OCI-M2 (cell line): ENCODE data around the gene LRRD1.
"Not testable (repeated sequence)": the region's sequence is repeated elsewhere in the genome, so short reads cannot be mapped to it uniquely, and the experiment has no call there.

Source experiments
- DNase-seq: peaks from one replicate; lab custom pipeline; 2025; ENCODE audit not compliant: unreplicated experiment; lab: John Stamatoyannopoulos, UW

LRRD1 gene

GRCh38 chr7:92142791-92143190, 36.2 kb downstream of the LRRD1 start:
- not testable (repeated sequence) for DNase-seq

GRCh38 chr7:92141161-92141560, 37.8 kb downstream of the LRRD1 start:
- no peak for DNase-seq

GRCh38 chr7:92137557-92137956, 41.4 kb downstream of the LRRD1 start:
- DNase-seq: no peak

GRCh38 chr7:92135052-92135889, 43.7 kb downstream of the LRRD1 start:
- no peak for DNase-seq

- DNase-seq: peak; percentile 28
Observed at GRCh38 chr7:92134271-92135051, 44.5 kb downstream of the LRRD1 start, which contains the start of gene CYP51A1. Gene CYP51A1, minus strand, starts transcription at chr7:92134477. Its CDS starts 113 bp downstream, at chr7:92134364.

GRCh38 chr7:92133737-92134270, 45.1 kb downstream of the LRRD1 start:
- DNase-seq: peak; percentile 36

DNA sequence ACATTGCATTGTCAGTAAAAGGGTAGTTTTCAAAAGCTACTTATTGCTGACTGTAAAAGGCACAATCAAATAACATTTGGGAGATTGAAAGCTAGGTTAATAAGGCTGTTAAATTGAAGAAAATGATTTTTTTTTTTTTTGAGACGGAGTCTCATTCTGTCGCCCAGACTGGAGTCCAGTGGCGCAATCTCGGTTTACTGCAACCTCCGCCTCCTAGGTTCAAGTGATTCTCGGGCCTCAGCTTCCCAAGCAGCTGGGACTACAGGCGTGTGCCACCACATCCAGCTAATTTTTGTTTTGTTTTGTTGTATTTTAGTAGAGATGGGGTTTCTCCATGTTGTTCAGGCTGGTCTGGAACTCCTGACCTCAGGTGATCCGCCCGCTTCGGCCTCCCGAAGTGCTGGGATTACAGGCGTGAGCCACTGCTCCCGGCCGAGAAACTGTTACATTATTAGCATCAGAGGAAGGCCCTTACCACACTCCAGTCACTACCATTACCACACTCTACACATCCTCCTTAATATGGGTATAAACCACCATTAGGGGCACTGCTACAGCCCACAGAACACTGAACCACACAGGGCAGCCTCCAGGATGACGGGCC, 45.7 kb downstream of the LRRD1 start:
- DNase-seq: no peak

DNA sequence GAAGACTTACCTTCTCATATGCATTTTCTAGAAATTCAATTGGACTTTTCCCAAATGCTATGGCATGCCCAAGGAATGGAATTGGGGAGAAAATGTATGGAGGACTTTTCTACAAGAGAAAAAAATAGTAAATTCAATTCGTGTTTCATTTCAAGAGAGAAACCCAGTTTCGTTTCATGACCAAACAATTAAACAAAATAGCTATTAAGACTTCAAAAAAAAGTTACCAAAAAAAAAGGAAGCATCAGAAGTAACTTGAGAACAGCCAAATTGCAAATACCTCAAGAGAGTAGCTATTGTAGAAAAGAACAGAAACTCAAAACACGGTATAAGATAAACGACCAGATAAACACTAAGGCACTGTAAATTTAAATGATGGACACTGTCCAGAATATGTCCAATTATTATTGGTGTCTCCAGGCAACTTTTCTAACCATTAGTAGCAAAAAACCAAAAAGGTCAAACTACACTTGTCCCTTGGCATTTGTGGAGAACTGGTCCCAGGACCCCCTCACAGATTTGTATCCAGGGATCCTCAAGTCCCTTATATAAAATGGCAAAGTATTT, 47.1 kb downstream of the LRRD1 start:
- no peak for DNase-seq

GRCh38 chr7:92131093-92131492, 47.8 kb downstream of the LRRD1 start:
- DNase-seq: no peak

- DNase-seq: no peak
Observed at GRCh38 chr7:92121681-92122080, 57.3 kb downstream of the LRRD1 start.

GRCh38 chr7:92119213-92119759, 59.7 kb downstream of the LRRD1 start:
- DNase-seq: no peak

DNA sequence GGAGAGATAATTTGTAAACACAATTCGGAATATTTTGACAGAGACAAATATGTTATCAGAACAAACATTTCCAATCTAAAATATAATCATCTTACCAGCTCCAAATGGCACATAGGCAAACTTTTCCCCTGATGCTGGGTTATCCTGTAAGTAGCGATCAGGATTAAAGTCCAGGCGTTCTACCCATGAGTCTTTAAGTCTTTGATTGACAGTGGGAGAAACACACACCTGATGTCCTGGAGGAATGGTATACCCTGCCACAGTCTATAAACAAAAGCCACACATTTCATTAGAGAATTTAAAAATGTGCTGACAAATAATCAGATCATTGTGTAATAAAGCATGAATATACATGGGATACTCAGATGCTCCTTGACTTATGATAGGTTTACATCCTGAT, 62.0 kb downstream of the LRRD1 start:
- no peak for DNase-seq

GRCh38 chr7:92115821-92116220, 63.1 kb downstream of the LRRD1 start:
- DNase-seq: no peak

DNA sequence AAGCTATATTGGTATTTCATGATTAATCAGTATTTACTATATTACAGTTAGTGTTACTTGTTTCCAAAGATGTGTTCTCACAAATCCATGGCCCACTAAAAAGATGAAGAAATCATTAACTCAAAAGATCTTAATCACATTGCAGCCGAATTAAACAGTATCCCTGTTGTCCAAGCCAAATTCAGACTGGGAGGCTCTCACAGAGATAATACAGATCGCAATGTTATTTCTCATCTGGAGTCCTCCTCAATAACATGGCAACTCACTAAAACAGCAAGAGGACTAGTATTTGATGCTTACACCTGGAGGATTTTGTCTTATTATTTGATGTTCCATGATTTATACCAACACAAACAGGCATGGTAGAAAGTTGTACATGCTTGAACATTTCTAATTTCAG, 68.1 kb downstream of the LRRD1 start:
- no peak for DNase-seq

GRCh38 chr7:92108821-92109220, 70.1 kb downstream of the LRRD1 start:
- no peak for DNase-seq

- DNase-seq: not testable (repeated sequence)
Observed at GRCh38 chr7:92102862-92103261, 76.1 kb downstream of the LRRD1 start.

GRCh38 chr7:92100534-92100933, 78.4 kb downstream of the LRRD1 start:
- DNase-seq: no peak

GRCh38 chr7:92095380-92095779, 83.6 kb downstream of the LRRD1 start:
- DNase-seq: no peak
